Neuronal stem cell (in vitro differentiated cells): ENCODE measurements around the gene NRARP.

Source experiments
- DNase-seq: peaks from one replicate; pipeline ENCODE4 v3.0.0-alpha.2; 2013; ENCODE audit warnings: low spot score
- H2AFZ ChIP-seq: one replicate; pipeline ENCODE4 v1.6.1; 2013; ENCODE audit warnings: mild to moderate bottlenecking, low read length, inconsistent platforms
- H2AK5ac ChIP-seq: 2 replicates; pipeline ENCODE4 v1.6.1; 2013; ENCODE audit warnings: low read depth, mild to moderate bottlenecking, inconsistent platforms, low read length, moderate library complexity, mixed read lengths
- H2BK120ac ChIP-seq: 2 replicates; pipeline ENCODE4 v1.6.1; 2013; ENCODE audit warnings: low read depth, mild to moderate bottlenecking, inconsistent platforms, low read length, moderate library complexity, mixed read lengths
- H2BK12ac ChIP-seq: one replicate; pipeline ENCODE4 v1.6.1; 2013; ENCODE audit warnings: low read length, inconsistent platforms
- H2BK15ac ChIP-seq: 2 replicates; pipeline ENCODE4 v1.6.1; 2013; ENCODE audit warnings: mild to moderate bottlenecking, low read length, inconsistent platforms, mixed read lengths
- H2BK5ac ChIP-seq: one replicate; pipeline ENCODE4 v1.6.1; 2013; ENCODE audit warnings: inconsistent platforms, mild to moderate bottlenecking, low read length, moderate library complexity
- H3K14ac ChIP-seq: one replicate; pipeline ENCODE4 v1.6.1; 2013; ENCODE audit warnings: low read length, inconsistent platforms
- H3K18ac ChIP-seq: 2 replicates; pipeline ENCODE4 v1.6.1; 2013; ENCODE audit warnings: low read length, inconsistent platforms
- H3K23ac ChIP-seq: 2 replicates; pipeline ENCODE4 v1.6.1; 2013; ENCODE audit warnings: low read depth, mild to moderate bottlenecking, mixed read lengths, low read length, inconsistent platforms; ENCODE audit not compliant: poor library complexity
- H3K27ac ChIP-seq: replicated peaks from 3 replicates; pipeline ENCODE4 v1.5.1; 2013; ENCODE audit warnings: low read length, inconsistent platforms
- H3K27me3 ChIP-seq, 3 experiments: 2 replicates each; pipeline ENCODE4 v1.6.1; 2013; ENCODE audit warnings: low read length in 3 of 3, mild to moderate bottlenecking in 2 of 3, inconsistent platforms in 1 of 3, low read depth in 1 of 3, mixed read lengths in 1 of 3, moderate library complexity in 1 of 3; ENCODE audit not compliant: control insufficient read depth in 3 of 3, insufficient read depth in 3 of 3
- H3K36me3 ChIP-seq, 2 donors: replicated peaks in 1 of 2; 2 replicates each; pipeline ENCODE4 v1.6.1; 2013; ENCODE audit warnings: low read length in 2 of 2; ENCODE audit not compliant: control insufficient read depth in 2 of 2, insufficient read depth in 2 of 2
- H3K4ac ChIP-seq: 2 replicates; pipeline ENCODE4 v1.6.1; 2013; ENCODE audit warnings: inconsistent platforms, mild to moderate bottlenecking, low read length, moderate library complexity
- H3K4me1 ChIP-seq, 2 donors: 1 replicate in 1 of 2; 2 replicates in 1 of 2; pipeline ENCODE4 v1.6.1; 2013; ENCODE audit warnings: low read length in 2 of 2, low read depth in 1 of 2; ENCODE audit not compliant: control insufficient read depth in 2 of 2, insufficient read depth in 1 of 2
- H3K4me2 ChIP-seq: one replicate; pipeline ENCODE4 v1.6.1; 2013; ENCODE audit warnings: mild to moderate bottlenecking, low read length, inconsistent platforms; ENCODE audit not compliant: insufficient read depth, poor library complexity, severe bottlenecking
- H3K4me3 ChIP-seq, 2 donors: 2 replicates each; pipeline ENCODE4 v1.5.1; 2013; ENCODE audit warnings: low read length in 2 of 2, mild to moderate bottlenecking in 2 of 2, inconsistent platforms in 1 of 2, moderate library complexity in 1 of 2
- H3K79me1 ChIP-seq: one replicate; pipeline ENCODE4 v1.6.1; 2013; ENCODE audit warnings: low read depth, mild to moderate bottlenecking, inconsistent platforms, low read length, moderate library complexity
- H3K9ac ChIP-seq: one replicate; pipeline ENCODE4 v1.6.1; 2013; ENCODE audit warnings: mild to moderate bottlenecking, low read depth, low read length, inconsistent platforms; ENCODE audit not compliant: poor library complexity
- H3K9me3 ChIP-seq, 2 donors: replicated peaks in 1 of 2; 2 replicates each; pipeline versions ENCODE3 to v1.6.1; 2013; ENCODE audit warnings: low read length in 2 of 2, mild to moderate bottlenecking in 2 of 2, inconsistent platforms in 1 of 2, low read depth in 1 of 2, mixed read lengths in 1 of 2, moderate library complexity in 1 of 2; ENCODE audit not compliant: control insufficient read depth in 2 of 2, insufficient read depth in 1 of 2
- H4K8ac ChIP-seq: one replicate; pipeline ENCODE4 v1.6.1; 2013; ENCODE audit warnings: low read depth, mild to moderate bottlenecking, inconsistent platforms, low read length, moderate library complexity
- H4K91ac ChIP-seq: one replicate; pipeline ENCODE4 v1.6.1; 2013; ENCODE audit warnings: low read length, low read depth, mild to moderate bottlenecking, inconsistent platforms; ENCODE audit not compliant: poor library complexity
- WGBS, 2 donors: extraction: QIAGEN DNeasy Blood & Tissue Kit; methylation state at CpG; one replicate each; pipeline ENCODE4 v1.1.7; 2013; ENCODE audit warnings: missing lambda C conversion rate in 2 of 2, mixed read lengths in 1 of 2; ENCODE audit not compliant: insufficient read length in 2 of 2, insufficient replicate concordance in 1 of 2; ENCODE audit errors: extremely low coverage in 2 of 2; 5-methylcytosine and 5-hydroxymethylcytosine counted together

NRARP gene

GRCh38 chr9:137293094-137293481 lies 9.0 kb downstream of the NRARP start:
- WGBS, 2 donors = no CpG with 5 or more reads among the region's 15 CpGs
- Histone ChIP-seq H2AFZ (peak overlapping the region; percentile 55), H2BK5ac (no peak overlapping the region), H2BK120ac (no peak overlapping the region), H3K18ac (peak overlapping the region; percentile 64), H4K8ac (peak overlapping the region; percentile 65), H3K4me1 (peaks cover 16 to 17% of the 10 kb centered on the region in 2 donors), H2BK12ac (no peak overlapping the region), H3K23ac (no peak overlapping the region), H3K14ac (no peak overlapping the region), H3K27ac (no peak overlapping the region), H3K27me3 (peaks cover 0 to 9% (median 2%) of the 10 kb centered on the region in 3 experiments), H3K79me1 (peaks cover 2% of the 10 kb centered on the region), H4K91ac (no peak overlapping the region), H3K4me3 (no peak overlapping the region), H3K4ac (no peak overlapping the region), H2BK15ac (no peak overlapping the region), H3K9ac (no peak overlapping the region), H3K9me3 (peaks cover 0 to 10% of the 10 kb centered on the region in 2 donors), H3K4me2 (no peak overlapping the region), H2AK5ac (no peak overlapping the region), H3K36me3 (peaks cover 0 to 3% of the 10 kb centered on the region in 2 donors)
- no peak for DNase-seq

- Histone ChIP-seq H3K27me3 (no peaks in the 10 kb centered on the region), H3K79me1 (no peaks in the 10 kb centered on the region), H3K23ac (no peak overlapping the region), H2BK5ac (no peak overlapping the region), H3K27ac (no peak overlapping the region), H3K4me1 (no peaks in the 10 kb centered on the region), H2BK120ac (no peak overlapping the region), H2BK15ac (no peak overlapping the region), H3K4ac (no peak overlapping the region), H3K4me2 (no peak overlapping the region), H4K91ac (no peak overlapping the region), H3K36me3 (no peaks in the 10 kb centered on the region), H4K8ac (no peak overlapping the region), H3K9ac (no peak overlapping the region), H2AK5ac (no peak overlapping the region), H2BK12ac (no peak overlapping the region), H3K9me3 (peaks cover 0 to 6% of the 10 kb centered on the region in 2 donors), H3K14ac (no peak overlapping the region), H3K4me3 (no peak overlapping the region), H3K18ac (no peak overlapping the region), H2AFZ (no peak overlapping the region)
- no peak for DNase-seq
- no CpG with 5 or more reads among the region's 14 CpGs for WGBS, 2 donors
Measured at GRCh38 chr9:137286975-137287383, 15.1 kb downstream of the NRARP start.

GRCh38 chr9:137281345-137282116 lies 20.5 kb downstream of the NRARP start:
- Histone ChIP-seq H3K27ac (no peak overlapping the region), H3K4me3 (peak overlapping the region in 1 of 2 donors; percentile 81), H2AFZ (no peak overlapping the region), H3K9ac (peak overlapping the region; percentile 77), H4K8ac (no peak overlapping the region), H2AK5ac (peak overlapping the region; percentile 98), H3K36me3 (peaks cover 0 to 7% of the 10 kb centered on the region in 2 donors), H3K18ac (peak overlapping the region; percentile 97), H2BK12ac (no peak overlapping the region), H3K4me1 (peaks cover 11 to 18% of the 10 kb centered on the region in 2 donors), H2BK5ac (no peak overlapping the region), H3K4ac (no peak overlapping the region), H3K27me3 (peaks cover 0 to 39% (median 9%) of the 10 kb centered on the region in 3 experiments), H3K79me1 (peaks cover 5% of the 10 kb centered on the region), H3K9me3 (peaks cover 3 to 12% of the 10 kb centered on the region in 2 donors), H2BK120ac (peak overlapping the region; percentile 54), H3K4me2 (peak overlapping the region; percentile 76), H2BK15ac (peak overlapping the region; percentile 92), H4K91ac (no peak overlapping the region), H3K23ac (peak overlapping the region; percentile 31), H3K14ac (peak overlapping the region; percentile 96)
- DNase-seq = peak; percentile 37
- WGBS, 2 donors = no CpG with 5 or more reads among the region's 39 CpGs
